ENCODE data around the gene HHAT. TPM values are rescaled to one million over a fixed set of nuclear protein-coding genes. Genes with fewer than 3 reads are reported as not detected.

Gene HHAT
- total RNA-seq, 3 donors from 2014 or later, result 3.8 to 31.6 (median 15.1) TPM

GRCh38 chr1:210465150-210465549 lies 136.4 kb downstream of the HHAT start:
- DNase-seq (ENCODE audit: low spot score in 2 of 2), result no peak
- no peak for TF ChIP-seq CTCF (IDR thresholded peaks at IDR 0.05)
- no peak for TF ChIP-seq POLR2AphosphoS5 (IDR thresholded peaks at IDR 0.05)
- TF ChIP-seq POLR2A (IDR thresholded peaks at IDR 0.05), result no peak
- H3K4me1 ChIP-seq, result no peaks in the 10 kb centered on the region

GRCh38 chr1:210467440-210468043 lies 138.8 kb downstream of the HHAT start:
- TF ChIP-seq POLR2A (IDR thresholded peaks at IDR 0.05) (no peak), POLR2AphosphoS5 (IDR thresholded peaks at IDR 0.05) (no peak), CTCF (IDR thresholded peaks at IDR 0.05) (no peak)
- intact Hi-C loops (cut with DNase I; ENCODE audit: low total_unique reads), result no loop called here

More at GRCh38 chr1:210465150-210465549, 136.4 kb downstream of the HHAT start:
- Histone ChIP-seq H3K9me3 (no peaks in the 10 kb centered on the region), H3K4me3 (no peak overlapping the region), H3K27me3 (no peaks in the 10 kb centered on the region), H3K36me3 (no peaks in the 10 kb centered on the region), H3K27ac (no peak overlapping the region)
- intact Hi-C loops (cut with DNase I; ENCODE audit: low total_unique reads), result no loop called here

GRCh38 chr1:210469441-210469840 lies 140.7 kb downstream of the HHAT start:
- no peaks in the 10 kb centered on the region for H3K36me3 ChIP-seq
- TF ChIP-seq POLR2A (IDR thresholded peaks at IDR 0.05) (no peak), CTCF (IDR thresholded peaks at IDR 0.05) (no peak), POLR2AphosphoS5 (IDR thresholded peaks at IDR 0.05) (no peak)
- intact Hi-C loops (cut with DNase I; ENCODE audit: low total_unique reads), result no loop called here
- no peak overlapping the region for H3K27ac ChIP-seq
- H3K4me3 ChIP-seq, result no peak overlapping the region
- no peaks in the 10 kb centered on the region for H3K9me3 ChIP-seq
- DNase-seq (ENCODE audit: low spot score in 2 of 2), result no peak
- H3K27me3 ChIP-seq, result no peaks in the 10 kb centered on the region
- H3K4me1 ChIP-seq, result no peaks in the 10 kb centered on the region

More at GRCh38 chr1:210467440-210468043, 138.8 kb downstream of the HHAT start:
- H3K4me3 ChIP-seq, result no peak overlapping the region
- H3K9me3 ChIP-seq, result no peaks in the 10 kb centered on the region
- no peak for DNase-seq (ENCODE audit: low spot score in 2 of 2)
- no peaks in the 10 kb centered on the region for H3K4me1 ChIP-seq
- H3K27ac ChIP-seq, result no peak overlapping the region
- H3K36me3 ChIP-seq, result no peaks in the 10 kb centered on the region
- H3K27me3 ChIP-seq, result no peaks in the 10 kb centered on the region

- TF ChIP-seq POLR2A (IDR thresholded peaks at IDR 0.05) (no peak), CTCF (IDR thresholded peaks at IDR 0.05) (no peak)
- H3K27me3 ChIP-seq, result no peaks in the 10 kb centered on the region
- H3K27ac ChIP-seq, result no peak overlapping the region
- no peak for DNase-seq (ENCODE audit: low spot score in 2 of 2)
- H3K4me1 ChIP-seq, result no peaks in the 10 kb centered on the region
- H3K4me3 ChIP-seq, result no peak overlapping the region
- no peaks in the 10 kb centered on the region for H3K9me3 ChIP-seq
- intact Hi-C loops (cut with DNase I; ENCODE audit: low total_unique reads), result loop anchor here (5.0 kb wide), 1 partner anchor 842 kb away; no protein-coding TSS in a partner anchor
- no peaks in the 10 kb centered on the region for H3K36me3 ChIP-seq
These were observed 146.6 kb downstream of the HHAT start for GRCh38 chr1:210475321-210475720.

GRCh38 chr1:210475806-210476205 lies 147.1 kb downstream of the HHAT start:
- H3K36me3 ChIP-seq, result no peaks in the 10 kb centered on the region
- TF ChIP-seq POLR2AphosphoS5 (IDR thresholded peaks at IDR 0.05), result no peak
- TF ChIP-seq CTCF (IDR thresholded peaks at IDR 0.05), result no peak
- no peak for TF ChIP-seq POLR2A (IDR thresholded peaks at IDR 0.05)
- intact Hi-C loops (cut with DNase I; ENCODE audit: low total_unique reads), result loop anchor here (5.0 kb wide), 1 partner anchor 841 kb away; no protein-coding TSS in a partner anchor
- no peak overlapping the region for H3K4me3 ChIP-seq
- H3K9me3 ChIP-seq, result no peaks in the 10 kb centered on the region
- H3K4me1 ChIP-seq, result no peaks in the 10 kb centered on the region
- no peak for DNase-seq (ENCODE audit: low spot score in 2 of 2)
- H3K27ac ChIP-seq, result no peak overlapping the region
- no peaks in the 10 kb centered on the region for H3K27me3 ChIP-seq

Measured in breast epithelium (tissue), 4 donors.